ENCODE results near the gene MALRD1.

Gene MALRD1

GRCh38 chr10:19651549-19651948, 602.9 kb downstream of the MALRD1 start:
- no peak for DNase-seq (ENCODE audit: low read depth)

GRCh38 chr10:19652750-19653149, 604.1 kb downstream of the MALRD1 start:
- no peak for DNase-seq (ENCODE audit: low read depth)

GRCh38 chr10:19653931-19654330, 605.3 kb downstream of the MALRD1 start:
- no peak for DNase-seq (ENCODE audit: low read depth)

GRCh38 chr10:19654576-19654975, 606.0 kb downstream of the MALRD1 start:
- no peak for DNase-seq (ENCODE audit: low read depth)

GRCh38 chr10:19656420-19657042, 607.9 kb downstream of the MALRD1 start:
- DNase-seq (ENCODE audit: low read depth): no peak

GRCh38 chr10:19658131-19658530, 609.5 kb downstream of the MALRD1 start:
- no peak for DNase-seq (ENCODE audit: low read depth)

GRCh38 chr10:19658622-19659233, 610.1 kb downstream of the MALRD1 start:
- no peak for DNase-seq (ENCODE audit: low read depth)

GRCh38 chr10:19659920-19660655, 611.5 kb downstream of the MALRD1 start:
- DNase-seq (ENCODE audit: low read depth): no peak

- DNase-seq (ENCODE audit: low read depth): no peak
Observed at GRCh38 chr10:19663344-19663743, 614.7 kb downstream of the MALRD1 start.

GRCh38 chr10:19668116-19668515, 619.5 kb downstream of the MALRD1 start:
- DNase-seq (ENCODE audit: low read depth): no peak

- no peak for DNase-seq (ENCODE audit: low read depth)
Observed at GRCh38 chr10:19676063-19676462, 627.5 kb downstream of the MALRD1 start.

- DNase-seq (ENCODE audit: low read depth): no peak
Observed at GRCh38 chr10:19683356-19683755, 634.8 kb downstream of the MALRD1 start.

- DNase-seq (ENCODE audit: low read depth): no peak
Observed at GRCh38 chr10:19683960-19684359, 635.4 kb downstream of the MALRD1 start.

GRCh38 chr10:19688344-19688743, 639.7 kb downstream of the MALRD1 start:
- no peak for DNase-seq (ENCODE audit: low read depth)

GRCh38 chr10:19689231-19689630, 640.6 kb downstream of the MALRD1 start:
- DNase-seq (ENCODE audit: low read depth): no peak

GRCh38 chr10:19699299-19699698, 650.7 kb downstream of the MALRD1 start:
- no peak for DNase-seq (ENCODE audit: low read depth)

GRCh38 chr10:19701427-19702052, 652.9 kb downstream of the MALRD1 start:
- no peak for DNase-seq (ENCODE audit: low read depth)

- DNase-seq (ENCODE audit: low read depth): peak; percentile 61
Observed at GRCh38 chr10:19702215-19702614, 653.6 kb downstream of the MALRD1 start.

- DNase-seq (ENCODE audit: low read depth): no peak
Observed at GRCh38 chr10:19704544-19704943, 655.9 kb downstream of the MALRD1 start.

GRCh38 chr10:19705250-19705649, 656.6 kb downstream of the MALRD1 start:
- DNase-seq (ENCODE audit: low read depth): no peak

- no peak for DNase-seq (ENCODE audit: low read depth)
Observed at GRCh38 chr10:19706904-19707303, 658.3 kb downstream of the MALRD1 start.

GRCh38 chr10:19707376-19707775, 658.8 kb downstream of the MALRD1 start:
- no peak for DNase-seq (ENCODE audit: low read depth)

GRCh38 chr10:19708031-19708430, 659.4 kb downstream of the MALRD1 start:
- DNase-seq (ENCODE audit: low read depth): no peak

All from HS-27A (cell line).